Mesendoderm (in vitro differentiated cells): Measurements from ENCODE around the gene PLA2G2A.
A peak's percentile ranks its signal among the peaks of the same experiment; 100 is the strongest.

ENCODE experiments used
- DNase-seq: peaks from one replicate; pipeline ENCODE4 v3.0.0; 2013
- H2AK5ac ChIP-seq: 2 replicates; pipeline ENCODE4 v1.6.1; 2013; ENCODE audit warnings: low read length, inconsistent platforms
- H2BK120ac ChIP-seq: 2 replicates; pipeline ENCODE4 v1.6.1; 2013; ENCODE audit warnings: low read depth, mild to moderate bottlenecking, low read length, moderate library complexity, mixed read lengths
- H2BK15ac ChIP-seq: replicated peaks from 2 replicates; pipeline ENCODE4 v1.6.1; 2013; ENCODE audit warnings: low read depth, mild to moderate bottlenecking, moderate library complexity
- H2BK5ac ChIP-seq: 2 replicates; pipeline ENCODE4 v1.6.1; 2013; ENCODE audit warnings: low read length, inconsistent platforms
- H3K18ac ChIP-seq: 2 replicates; pipeline ENCODE4 v1.6.1; 2013; ENCODE audit warnings: mild to moderate bottlenecking, low read length, mixed read lengths
- H3K23ac ChIP-seq: one replicate; pipeline ENCODE4 v1.6.1; 2013; ENCODE audit warnings: low read length
- H3K27ac ChIP-seq: 2 replicates; pipeline ENCODE4 v1.5.1; 2013; ENCODE audit warnings: low read depth, mild to moderate bottlenecking, inconsistent platforms, low read length, moderate library complexity
- H3K27me3 ChIP-seq: 2 replicates; pipeline ENCODE4 v1.6.1; 2013; ENCODE audit warnings: low read length, control low read depth, mild to moderate bottlenecking, inconsistent platforms; ENCODE audit not compliant: insufficient read depth, poor library complexity
- H3K36me3 ChIP-seq: 2 replicates; pipeline ENCODE4 v1.6.1; 2013; ENCODE audit warnings: low read length, inconsistent platforms; ENCODE audit not compliant: control insufficient read depth, insufficient read depth
- H3K4ac ChIP-seq: one replicate; pipeline ENCODE4 v1.6.1; 2013; ENCODE audit warnings: low read depth, mild to moderate bottlenecking, low read length, moderate library complexity
- H3K4me1 ChIP-seq: 2 replicates; pipeline ENCODE4 v1.6.1; 2013; ENCODE audit warnings: low read depth, low read length, inconsistent platforms; ENCODE audit not compliant: control insufficient read depth
- H3K4me2 ChIP-seq: 2 replicates; pipeline ENCODE4 v1.6.1; 2013; ENCODE audit warnings: low read length
- H3K4me3 ChIP-seq: 2 replicates; pipeline ENCODE4 v1.5.1; 2013; ENCODE audit warnings: mild to moderate bottlenecking, low read length
- H3K56ac ChIP-seq: one replicate; pipeline ENCODE4 v1.6.1; 2013; ENCODE audit warnings: low read length
- H3K79me1 ChIP-seq: 2 replicates; pipeline ENCODE4 v1.6.1; 2013; ENCODE audit warnings: low read length, inconsistent platforms
- H3K79me2 ChIP-seq: 2 replicates; pipeline ENCODE4 v1.6.1; 2013; ENCODE audit warnings: mild to moderate bottlenecking, low read length; ENCODE audit not compliant: control insufficient read depth, insufficient read depth
- H3K9ac ChIP-seq: 2 replicates; pipeline ENCODE4 v1.6.1; 2013; ENCODE audit warnings: low read length, inconsistent platforms
- H4K5ac ChIP-seq: one replicate; pipeline ENCODE4 v1.6.1; 2013; ENCODE audit warnings: low read length
- H4K8ac ChIP-seq: one replicate; pipeline ENCODE4 v1.6.1; 2013; ENCODE audit warnings: low read depth, mild to moderate bottlenecking, control low read depth, low read length, moderate library complexity
- WGBS: extraction: QIAGEN DNeasy Blood & Tissue Kit; methylation state at CpG from one replicate; pipeline ENCODE4 v1.1.7; 2013; ENCODE audit warnings: low lambda C conversion rate, missing lambda C conversion rate; ENCODE audit not compliant: insufficient coverage; ENCODE audit errors: extremely low coverage; 5-methylcytosine and 5-hydroxymethylcytosine counted together

The PLA2G2A gene

GRCh38 chr1:19969898-19970660 is 9.3 kb downstream of the PLA2G2A start:
- Histone ChIP-seq H3K23ac (no peak overlapping the region), H3K4me2 (no peak overlapping the region), H3K4ac (no peak overlapping the region), H3K4me1 (no peaks in the 10 kb centered on the region), H3K79me2 (no peaks in the 10 kb centered on the region), H3K27ac (no peak overlapping the region), H2BK120ac (no peak overlapping the region), H3K18ac (no peak overlapping the region), H3K36me3 (no peaks in the 10 kb centered on the region), H2BK5ac (no peak overlapping the region), H3K27me3 (no peaks in the 10 kb centered on the region), H3K4me3 (no peak overlapping the region), H4K8ac (no peak overlapping the region), H2BK15ac (no peak overlapping the region), H2AK5ac (no peak overlapping the region), H3K9ac (no peak overlapping the region), H4K5ac (no peak overlapping the region), H3K56ac (no peak overlapping the region), H3K79me1 (no peaks in the 10 kb centered on the region)
- no peak for DNase-seq
- no CpG with 5 or more reads among the region's 5 CpGs for whole genome bisulfite sequencing

- H3K27ac ChIP-seq: no peak overlapping the region
Observed at GRCh38 chr1:19967808-19968207, 11.6 kb downstream of the PLA2G2A start.

GRCh38 chr1:19964542-19964941 is 14.9 kb downstream of the PLA2G2A start:
- WGBS: no CpG with 5 or more reads among the region's 2 CpGs
- no peak overlapping the region for H4K5ac ChIP-seq
- no peak overlapping the region for H2BK5ac ChIP-seq
- H3K27ac ChIP-seq: no peak overlapping the region
- H3K23ac ChIP-seq: no peak overlapping the region
- H3K36me3 ChIP-seq: no peaks in the 10 kb centered on the region
- H3K4me1 ChIP-seq: no peaks in the 10 kb centered on the region
- H3K27me3 ChIP-seq: no peaks in the 10 kb centered on the region
- H3K4me2 ChIP-seq: no peak overlapping the region
- no peak overlapping the region for H3K56ac ChIP-seq
- no peak overlapping the region for H3K9ac ChIP-seq
- no peaks in the 10 kb centered on the region for H3K79me2 ChIP-seq
- H3K4me3 ChIP-seq: no peak overlapping the region
- DNase-seq: no peak
- H3K79me1 ChIP-seq: no peaks in the 10 kb centered on the region
- no peak overlapping the region for H2AK5ac ChIP-seq
- H3K18ac ChIP-seq: no peak overlapping the region
- no peak overlapping the region for H3K4ac ChIP-seq
- no peak overlapping the region for H4K8ac ChIP-seq
- H2BK15ac ChIP-seq: no peak overlapping the region
- H2BK120ac ChIP-seq: no peak overlapping the region

More at GRCh38 chr1:19967808-19968207, 11.6 kb downstream of the PLA2G2A start:
- Histone ChIP-seq H3K9ac (no peak overlapping the region), H3K23ac (no peak overlapping the region), H4K8ac (no peak overlapping the region), H3K79me2 (no peaks in the 10 kb centered on the region), H2BK15ac (no peak overlapping the region), H3K27me3 (no peaks in the 10 kb centered on the region), H3K4me2 (no peak overlapping the region), H3K36me3 (no peaks in the 10 kb centered on the region), H3K79me1 (no peaks in the 10 kb centered on the region), H3K56ac (no peak overlapping the region), H2BK5ac (no peak overlapping the region), H3K18ac (no peak overlapping the region), H3K4me1 (no peaks in the 10 kb centered on the region), H3K4me3 (no peak overlapping the region), H2BK120ac (no peak overlapping the region), H2AK5ac (no peak overlapping the region), H3K4ac (no peak overlapping the region), H4K5ac (no peak overlapping the region)
- no peak for DNase-seq
- no CpG with 5 or more reads among the region's 9 CpGs for WGBS

- Histone ChIP-seq H3K23ac (no peak overlapping the region), H3K56ac (no peak overlapping the region), H3K27ac (no peak overlapping the region), H3K18ac (no peak overlapping the region), H4K5ac (no peak overlapping the region), H2BK5ac (no peak overlapping the region), H3K4me1 (no peaks in the 10 kb centered on the region), H2AK5ac (no peak overlapping the region), H3K79me2 (no peaks in the 10 kb centered on the region), H2BK120ac (no peak overlapping the region), H3K9ac (no peak overlapping the region), H3K27me3 (no peaks in the 10 kb centered on the region), H3K4me2 (no peak overlapping the region), H3K4ac (no peak overlapping the region), H3K4me3 (no peak overlapping the region), H2BK15ac (no peak overlapping the region), H3K36me3 (no peaks in the 10 kb centered on the region), H4K8ac (no peak overlapping the region), H3K79me1 (no peaks in the 10 kb centered on the region)
- no CpG with 5 or more reads among the region's 4 CpGs for WGBS
- no peak for DNase-seq
Observed at GRCh38 chr1:19963636-19964035, 15.8 kb downstream of the PLA2G2A start.

- H4K5ac ChIP-seq: no peak overlapping the region
- no peak overlapping the region for H3K4me2 ChIP-seq
- no peaks in the 10 kb centered on the region for H3K36me3 ChIP-seq
- DNase-seq: no peak
- H3K23ac ChIP-seq: no peak overlapping the region
- H2BK15ac ChIP-seq: no peak overlapping the region
- WGBS: no CpG with 5 or more reads among the region's 5 CpGs
- H4K8ac ChIP-seq: no peak overlapping the region
- H3K4ac ChIP-seq: no peak overlapping the region
- H3K79me2 ChIP-seq: no peaks in the 10 kb centered on the region
- no peak overlapping the region for H2BK5ac ChIP-seq
- H3K27ac ChIP-seq: no peak overlapping the region
- H3K18ac ChIP-seq: no peak overlapping the region
- no peak overlapping the region for H3K56ac ChIP-seq
- no peaks in the 10 kb centered on the region for H3K4me1 ChIP-seq
- no peaks in the 10 kb centered on the region for H3K79me1 ChIP-seq
- no peak overlapping the region for H3K4me3 ChIP-seq
- no peak overlapping the region for H2AK5ac ChIP-seq
- no peak overlapping the region for H3K9ac ChIP-seq
- no peak overlapping the region for H2BK120ac ChIP-seq
- no peaks in the 10 kb centered on the region for H3K27me3 ChIP-seq
Observed at GRCh38 chr1:19960591-19960990, 18.8 kb downstream of the PLA2G2A start.

GRCh38 chr1:19957779-19958178 is 21.6 kb downstream of the PLA2G2A start:
- no peak overlapping the region for H2BK15ac ChIP-seq
- H2AK5ac ChIP-seq: no peak overlapping the region
- H3K56ac ChIP-seq: no peak overlapping the region
- no peak overlapping the region for H3K23ac ChIP-seq
- H3K18ac ChIP-seq: no peak overlapping the region
- peak; percentile 76 for DNase-seq
- H3K4me3 ChIP-seq: no peak overlapping the region
- no peak overlapping the region for H2BK5ac ChIP-seq
- no peak overlapping the region for H4K5ac ChIP-seq
- no peak overlapping the region for H2BK120ac ChIP-seq
- no peak overlapping the region for H3K4ac ChIP-seq
- no peaks in the 10 kb centered on the region for H3K79me2 ChIP-seq
- no peak overlapping the region for H3K27ac ChIP-seq
- no peak overlapping the region for H4K8ac ChIP-seq
- no peaks in the 10 kb centered on the region for H3K4me1 ChIP-seq
- no CpG with 5 or more reads among the region's 4 CpGs for WGBS
- H3K4me2 ChIP-seq: no peak overlapping the region
- H3K79me1 ChIP-seq: no peaks in the 10 kb centered on the region
- no peaks in the 10 kb centered on the region for H3K36me3 ChIP-seq
- H3K9ac ChIP-seq: no peak overlapping the region
- no peaks in the 10 kb centered on the region for H3K27me3 ChIP-seq
